Endothelial cell of umbilical vein (primary cell): Measurements from ENCODE around the gene ZDHHC13. TPM values are rescaled to one million over a fixed set of nuclear protein-coding genes. Genes with fewer than 3 reads are reported as not detected.

Source experiments
- BruUV-seq: library from RNA; stranded (reverse); fragments of 400-500 nt; replicated peaks from 2 replicates; lab custom pipeline; 2021; lab: Mats Ljungman, UMichigan
- CTCF ChIA-PET: fragments of 300-600, 350-600 bp; sonication (Branson Sonifier 250); formaldehyde crosslinking; loops from one replicate; lab custom pipeline; 2021; ENCODE audit warnings: antibody characterized with exemption, inconsistent platforms; lab: Charles Lee
- POLR2A ChIA-PET: fragments of 300-600, 350-600 bp; sonication (Branson Sonifier 250); formaldehyde crosslinking; loops from one replicate; lab custom pipeline; 2021; ENCODE audit warnings: antibody characterized with exemption, inconsistent platforms; lab: Charles Lee
- DNase-seq: peaks from one replicate; pipeline ENCODE4 v3.0.0-alpha.2; 2011; ENCODE audit warnings: low read depth, low spot score
- FAIRE-seq: peaks from 2 replicates; lab custom pipeline; 2011; peaks lifted over from hg19 to GRCh38; lab: Jason Lieb, UNC
- H2AFZ ChIP-seq: 2 replicates; pipeline ENCODE4 v1.6.0; 2012; ENCODE audit warnings: low read depth, low read length, control low read depth, inconsistent platforms
- H3K27ac ChIP-seq: 2 replicates; pipeline ENCODE4 v1.5.1; 2011; ENCODE audit warnings: low read depth, mild to moderate bottlenecking, control low read depth, low read length, moderate library complexity; ENCODE audit not compliant: insufficient read depth
- H3K27me3 ChIP-seq, 2 experiments: 2 replicates each; pipeline versions ENCODE4 v1.6.0 to v1.6.1; 2011; ENCODE audit warnings: low read length in 2 of 2, mixed read lengths in 1 of 2; ENCODE audit not compliant: control insufficient read depth in 2 of 2, insufficient read depth in 2 of 2
- H3K36me3 ChIP-seq, 2 experiments: 2 replicates in 1 of 2; 3 replicates in 1 of 2; pipeline ENCODE4 v1.5.1; 2011; ENCODE audit warnings: low read length in 2 of 2, mild to moderate bottlenecking in 1 of 2, moderate library complexity in 1 of 2; ENCODE audit not compliant: control insufficient read depth in 2 of 2, insufficient read depth in 2 of 2; ENCODE audit errors: extremely low read depth in 1 of 2
- H3K4me1 ChIP-seq: 3 replicates; pipeline ENCODE4 v1.5.1; 2011; ENCODE audit warnings: mild to moderate bottlenecking, low read length; ENCODE audit not compliant: control insufficient read depth, insufficient read depth; ENCODE audit errors: extremely low read depth
- H3K4me2 ChIP-seq: 2 replicates; pipeline ENCODE4 v1.6.1; 2011; ENCODE audit warnings: low read length, control low read depth, mixed read lengths; ENCODE audit not compliant: insufficient read depth
- H3K4me3 ChIP-seq, 3 experiments: fragments of 200-600 bp in 1 of 3; sonication (generic), shearing (Covaris generic) in 1 of 3; replicated peaks in 1 of 3; 2 replicates each; pipeline ENCODE4 v1.5.1; 2011 to 2016; ENCODE audit warnings: control low read depth in 3 of 3, low read length in 3 of 3, mild to moderate bottlenecking in 2 of 3, inconsistent platforms in 1 of 3, low read depth in 1 of 3, moderate library complexity in 1 of 3; ENCODE audit not compliant: insufficient read depth in 1 of 3
- H3K79me2 ChIP-seq: 2 replicates; pipeline ENCODE4 v1.6.0; 2012; ENCODE audit warnings: low read length, inconsistent platforms; ENCODE audit not compliant: control insufficient read depth, insufficient read depth
- H3K9ac ChIP-seq: replicated peaks from 2 replicates; pipeline ENCODE3; 2011; ENCODE audit warnings: low read length, control low read depth; ENCODE audit not compliant: insufficient read depth; ENCODE audit errors: extremely low read depth
- H3K9me1 ChIP-seq: replicated peaks from 3 replicates; pipeline ENCODE4 v1.6.0; 2011; ENCODE audit warnings: mild to moderate bottlenecking, low read length; ENCODE audit not compliant: control insufficient read depth, insufficient read depth; ENCODE audit errors: extremely low read depth
- H3K9me3 ChIP-seq: replicated peaks from 2 replicates; pipeline ENCODE4 v1.5.1; 2012; ENCODE audit warnings: low read length, inconsistent platforms; ENCODE audit not compliant: control insufficient read depth, insufficient read depth
- H4K20me1 ChIP-seq: replicated peaks from 2 replicates; pipeline ENCODE3; 2011; ENCODE audit warnings: mild to moderate bottlenecking, low read length; ENCODE audit not compliant: control insufficient read depth, insufficient read depth; ENCODE audit errors: extremely low read depth
- CTCF ChIP-seq, 2 donors: IDR thresholded peaks; 1 replicate in 1 of 2; 2 replicates in 1 of 2; pipeline ENCODE4 v1.5.1; 2011; ENCODE audit warnings: low read length in 2 of 2, mild to moderate bottlenecking in 2 of 2, moderate library complexity in 2 of 2, control low read depth in 1 of 2, inconsistent platforms in 1 of 2, low read depth in 1 of 2; ENCODE audit not compliant: insufficient read depth in 1 of 2; ENCODE audit errors: extremely low read depth in 1 of 2
- FOS ChIP-seq: IDR thresholded peaks from 2 replicates; pipeline ENCODE4 v1.6.1; 2011; ENCODE audit warnings: mild to moderate bottlenecking, low read length, moderate library complexity, borderline replicate concordance; ENCODE audit not compliant: insufficient read depth
- GATA2 ChIP-seq: IDR thresholded peaks from 2 replicates; pipeline ENCODE4 v1.7.0; 2011; ENCODE audit warnings: low read depth, mild to moderate bottlenecking, moderate library complexity, mixed read lengths, low read length; ENCODE audit not compliant: insufficient read length, insufficient read depth
- MYC ChIP-seq: IDR thresholded peaks from one replicate; pipeline ENCODE4 v1.6.1; 2011; ENCODE audit warnings: mild to moderate bottlenecking, low read depth, low read length
- POLR2A ChIP-seq: IDR thresholded peaks from 2 replicates; pipeline ENCODE4 v1.6.1; 2012; ENCODE audit warnings: low read depth, mild to moderate bottlenecking, control low read depth, low read length
- dilution Hi-C: fragments of 300-500 bp; cut with MboI; formaldehyde crosslinking; loops from one replicate; pipeline ENCODE4 v1.15.0; 2019; ENCODE audit warnings: low sequenced_read_pairs; ENCODE audit not compliant: extremely low pct_ligation_motif_present
- intact Hi-C: fragments of 100-400 bp; cut with micrococcal nuclease; formaldehyde crosslinking; loops from one replicate; pipeline ENCODE4 v1.10.0; 2022
- polyA plus RNA-seq, 4 experiments: library from polyadenylated mRNA; depleted of rRNA in 3 of 4; stranded (reverse) in 3 of 4; unstranded in 1 of 4; fragments of >200 nt; gene quantifications; 2 replicates each; pipeline versions ENCODE4 v1.2.1 to v1.2.3, GENCODE V29; 2011 to 2012; ENCODE audit warnings: missing spikeins in 1 of 4
- total RNA-seq: library from RNA; stranded (reverse); gene quantifications from 2 replicates; pipeline ENCODE4 v1.2.3, GENCODE V29; 2021

The ZDHHC13 gene
- total and polyA plus RNA-seq, 2 donors (not counting 3 experiments of a cell fraction or from before 2014, with no cell fraction given) = 37.4 to 52.9 TPM

DNA sequence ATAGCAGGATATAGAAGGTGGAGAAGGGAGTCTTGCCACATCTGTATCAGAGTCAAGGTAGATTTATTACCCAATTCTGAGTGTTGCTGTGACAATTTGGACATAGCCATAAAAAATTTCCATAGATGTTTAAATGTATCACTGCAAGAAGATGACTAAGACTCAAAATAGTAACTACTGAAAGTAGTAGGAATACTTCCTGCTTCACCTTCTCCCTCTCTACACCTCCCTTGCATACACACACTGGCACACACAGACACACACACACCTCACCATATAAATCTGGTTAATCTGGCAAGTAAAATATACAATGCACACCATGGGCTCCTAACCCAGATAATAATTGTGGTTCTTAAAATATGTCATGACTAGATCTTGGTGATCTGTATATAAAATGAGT is 5.2 kb upstream of the ZDHHC13 start:
- Histone ChIP-seq H3K4me3 (no peak overlapping the region), H3K27ac (no peak overlapping the region), H3K79me2 (no peaks in the 10 kb centered on the region), H3K9me1 (no peaks in the 10 kb centered on the region), H3K27me3 (no peaks in the 10 kb centered on the region), H4K20me1 (no peaks in the 10 kb centered on the region), H3K9ac (no peak overlapping the region), H3K4me2 (no peak overlapping the region), H3K4me1 (peaks cover 7% of the 10 kb centered on the region), H2AFZ (no peak overlapping the region), H3K9me3 (no peaks in the 10 kb centered on the region), H3K36me3 (no peaks in the 10 kb centered on the region)
- no TSS peak for BruUV-seq
- POLR2A ChIA-PET = no interaction called here
- CTCF ChIA-PET = interaction anchor here (6.4 to 7.4 kb wide), 2 partner anchors 34 to 35 kb away, joined by 74 to 121 read pairs; no protein-coding TSS in a partner anchor
- FAIRE-seq = no peak
- no peak for DNase-seq
- dilution Hi-C loops (no loop called here), intact Hi-C loops (no loop called here)
- TF ChIP-seq MYC (no peak), GATA2 (no peak), FOS (no peak), POLR2A (no peak), CTCF (IDR thresholded peaks at IDR 0.05; ENCODE audit: extremely low read depth in 1 of 2, insufficient read depth in 1 of 2, low read depth in 1 of 2, low read length in 2 of 2) (no peak)
